Measurements from ENCODE around the gene C11orf71.

The C11orf71 gene

GRCh38 chr11:114354076-114354475, 46.2 kb downstream of the C11orf71 start:
- peaks cover 30% of the 10 kb centered on the region for H3K4me1 ChIP-seq (ENCODE audit: insufficient read depth, poor library complexity, severe bottlenecking)
- H3K27me3 ChIP-seq (ENCODE audit: insufficient read depth, poor library complexity, severe bottlenecking): no peaks in the 10 kb centered on the region
- H3K27ac ChIP-seq (ENCODE audit: poor library complexity, severe bottlenecking): peak overlapping the region; percentile 5
- H3K9me3 ChIP-seq (ENCODE audit: severe bottlenecking): no peaks in the 10 kb centered on the region
- ATAC-seq (ENCODE audit: low read depth) (peak; percentile 93), DNase-seq (ENCODE audit: low spot score) (peak; percentile 73)
- no peak overlapping the region for H3K4me3 ChIP-seq (ENCODE audit: severe bottlenecking)
- no peaks in the 10 kb centered on the region for H3K36me3 ChIP-seq (ENCODE audit: low read depth)
- TF ChIP-seq, protein P1, sequence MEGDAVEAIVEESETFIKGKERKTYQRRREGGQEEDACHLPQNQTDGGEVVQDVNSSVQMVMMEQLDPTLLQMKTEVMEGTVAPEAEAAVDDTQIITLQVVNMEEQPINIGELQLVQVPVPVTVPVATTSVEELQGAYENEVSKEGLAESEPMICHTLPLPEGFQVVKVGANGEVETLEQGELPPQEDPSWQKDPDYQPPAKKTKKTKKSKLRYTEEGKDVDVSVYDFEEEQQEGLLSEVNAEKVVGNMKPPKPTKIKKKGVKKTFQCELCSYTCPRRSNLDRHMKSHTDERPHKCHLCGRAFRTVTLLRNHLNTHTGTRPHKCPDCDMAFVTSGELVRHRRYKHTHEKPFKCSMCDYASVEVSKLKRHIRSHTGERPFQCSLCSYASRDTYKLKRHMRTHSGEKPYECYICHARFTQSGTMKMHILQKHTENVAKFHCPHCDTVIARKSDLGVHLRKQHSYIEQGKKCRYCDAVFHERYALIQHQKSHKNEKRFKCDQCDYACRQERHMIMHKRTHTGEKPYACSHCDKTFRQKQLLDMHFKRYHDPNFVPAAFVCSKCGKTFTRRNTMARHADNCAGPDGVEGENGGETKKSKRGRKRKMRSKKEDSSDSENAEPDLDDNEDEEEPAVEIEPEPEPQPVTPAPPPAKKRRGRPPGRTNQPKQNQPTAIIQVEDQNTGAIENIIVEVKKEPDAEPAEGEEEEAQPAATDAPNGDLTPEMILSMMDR (IDR thresholded peaks at IDR 0.05; ENCODE audit: poor library complexity, severe bottlenecking): no peak

GRCh38 chr11:114353443-114353842, 46.9 kb downstream of the C11orf71 start:
- no peaks in the 10 kb centered on the region for H3K36me3 ChIP-seq (ENCODE audit: low read depth)
- TF ChIP-seq, protein P1 (IDR thresholded peaks at IDR 0.05; ENCODE audit: poor library complexity, severe bottlenecking): no peak
- no peak for ATAC-seq (ENCODE audit: low read depth)
- DNase-seq (ENCODE audit: low spot score): no peak
- H3K4me1 ChIP-seq (ENCODE audit: insufficient read depth, poor library complexity, severe bottlenecking): peaks cover 31% of the 10 kb centered on the region
- H3K9me3 ChIP-seq (ENCODE audit: severe bottlenecking): no peaks in the 10 kb centered on the region
- H3K27ac ChIP-seq (ENCODE audit: poor library complexity, severe bottlenecking): peak overlapping the region; percentile 5
- H3K27me3 ChIP-seq (ENCODE audit: insufficient read depth, poor library complexity, severe bottlenecking): no peaks in the 10 kb centered on the region
- no peak overlapping the region for H3K4me3 ChIP-seq (ENCODE audit: severe bottlenecking)

GRCh38 chr11:114350022-114350421, 50.3 kb downstream of the C11orf71 start:
- no peaks in the 10 kb centered on the region for H3K9me3 ChIP-seq (ENCODE audit: severe bottlenecking)
- TF ChIP-seq, protein P1 (IDR thresholded peaks at IDR 0.05; ENCODE audit: poor library complexity, severe bottlenecking): no peak
- ATAC-seq (ENCODE audit: low read depth): no peak
- H3K36me3 ChIP-seq (ENCODE audit: low read depth): no peaks in the 10 kb centered on the region
- no peak overlapping the region for H3K4me3 ChIP-seq (ENCODE audit: severe bottlenecking)
- H3K27ac ChIP-seq (ENCODE audit: poor library complexity, severe bottlenecking): no peak overlapping the region
- H3K27me3 ChIP-seq (ENCODE audit: insufficient read depth, poor library complexity, severe bottlenecking): no peaks in the 10 kb centered on the region
- DNase-seq (ENCODE audit: low spot score): no peak
- peaks cover 31% of the 10 kb centered on the region for H3K4me1 ChIP-seq (ENCODE audit: insufficient read depth, poor library complexity, severe bottlenecking)

Data from RWPE2 (cell line).